OCI-LY3 (cell line): Measurements from ENCODE around the gene PIGX.

Experiments
- CTCF ChIP-seq: fragments of 200-600, 300-600 bp; sonication (generic); IDR thresholded peaks from 2 replicates; pipeline ENCODE4 v1.5.1; 2014; ENCODE audit warnings: antibody characterized with exemption, low read length, low read depth
- EZH2phosphoT487 ChIP-seq: fragments of 200-600 bp; shearing (Covaris generic); IDR thresholded peaks from 2 replicates; pipeline ENCODE4 v1.6.1; 2018; ENCODE audit warnings: antibody characterized with exemption, mixed run types, low read depth

GRCh38 chr3:196757876-196758739 is 45.9 kb downstream of the PIGX start:
- TF ChIP-seq CTCF (no peak), EZH2phosphoT487 (no peak)
